Fibroblast of lung (primary cell): ENCODE measurements around the gene CFAP299. TPM values are rescaled to one million over a fixed set of nuclear protein-coding genes. Genes with fewer than 3 reads are reported as not detected.

Experiments used
- DNase-seq, 2 donors: peaks; one replicate each; pipeline versions ENCODE4 v3.0.0 to v3.0.0-alpha.2; 2010; ENCODE audit warnings: low read depth in 2 of 2
- H2AFZ ChIP-seq: 2 replicates; pipeline ENCODE4 v1.5.1; 2012; ENCODE audit warnings: low read length, control low read depth, inconsistent platforms
- H3K27ac ChIP-seq: 2 replicates; pipeline ENCODE4 v1.5.1; 2011; ENCODE audit warnings: low read length, control low read depth; ENCODE audit not compliant: insufficient read depth
- H3K27me3 ChIP-seq: 2 replicates; pipeline ENCODE4 v1.5.1; 2011; ENCODE audit warnings: mild to moderate bottlenecking, low read length; ENCODE audit not compliant: control insufficient read depth, insufficient read depth
- H3K36me3 ChIP-seq: 2 replicates; pipeline ENCODE4 v1.5.1; 2011; ENCODE audit warnings: low read length; ENCODE audit not compliant: control insufficient read depth, insufficient read depth
- H3K4me1 ChIP-seq: 2 replicates; pipeline ENCODE4 v1.5.1; 2011; ENCODE audit warnings: low read length; ENCODE audit not compliant: control insufficient read depth, insufficient read depth; ENCODE audit errors: extremely low read depth
- H3K4me2 ChIP-seq: 2 replicates; pipeline ENCODE4 v1.5.1; 2011; ENCODE audit warnings: low read length, control low read depth; ENCODE audit not compliant: insufficient read depth; ENCODE audit errors: extremely low read depth
- H3K4me3 ChIP-seq, 4 experiments: fragments of 200-600 bp in 1 of 4; sonication (generic) in 1 of 4; replicated peaks in 1 of 4; 2 replicates each; pipeline ENCODE4 v1.5.1; 2011 to 2016; ENCODE audit warnings: low read length in 4 of 4, low read depth in 3 of 4, mild to moderate bottlenecking in 3 of 4, control low read depth in 2 of 4, inconsistent platforms in 1 of 4, mixed read lengths in 1 of 4; ENCODE audit not compliant: insufficient read depth in 1 of 4; ENCODE audit errors: control extremely low read depth in 1 of 4
- H3K79me2 ChIP-seq: 2 replicates; pipeline ENCODE4 v1.5.1; 2012; ENCODE audit warnings: mild to moderate bottlenecking, low read length, inconsistent platforms; ENCODE audit not compliant: control insufficient read depth, insufficient read depth
- H3K9ac ChIP-seq: 2 replicates; pipeline ENCODE4 v1.5.1; 2011; ENCODE audit warnings: mild to moderate bottlenecking, low read length, control low read depth; ENCODE audit not compliant: insufficient read depth
- H3K9me3 ChIP-seq: 2 replicates; pipeline ENCODE4 v1.5.1; 2012; ENCODE audit warnings: low read depth, low read length; ENCODE audit not compliant: control insufficient read depth, insufficient read depth
- H4K20me1 ChIP-seq: 2 replicates; pipeline ENCODE4 v1.5.1; 2011; ENCODE audit warnings: low read length; ENCODE audit not compliant: control insufficient read depth, insufficient read depth; ENCODE audit errors: extremely low read depth
- EZH2 ChIP-seq: IDR thresholded peaks from 2 replicates; pipeline ENCODE4 v1.5.1; 2012; ENCODE audit warnings: low read length, control low read depth, mild to moderate bottlenecking; ENCODE audit errors: missing control alignments
- polyA plus RNA-seq, 2 donors: library from polyadenylated mRNA; depleted of rRNA in 1 of 2; stranded (reverse) in 1 of 2; unstranded in 1 of 2; fragments of >200 nt; gene quantifications; 2 replicates each; pipeline ENCODE4 v1.2.1, GENCODE V29; 2011 to 2012; ENCODE audit warnings: missing spikeins in 1 of 2
- total RNA-seq: library from RNA; depleted of rRNA; stranded (reverse); fragments of >200 nt; gene quantifications from 2 replicates; pipeline ENCODE4 v1.2.1, GENCODE V29; 2014
- TF ChIP-seq, protein P1 (sequence below), 2 donors: IDR thresholded peaks in 1 of 2; conservative IDR thresholded peaks in 1 of 2; 1 replicate in 1 of 2; 2 replicates in 1 of 2; pipeline ENCODE4 v1.5.1; 2011 to 2012; ENCODE audit warnings: low read length in 2 of 2, control low read depth in 1 of 2, inconsistent platforms in 1 of 2, low read depth in 1 of 2, mild to moderate bottlenecking in 1 of 2

Gene CFAP299
- total and polyA plus RNA-seq, 2 donors (not counting 1 experiment from before 2014, with no cell fraction given) = 0.79 to 16.2 TPM

DNA sequence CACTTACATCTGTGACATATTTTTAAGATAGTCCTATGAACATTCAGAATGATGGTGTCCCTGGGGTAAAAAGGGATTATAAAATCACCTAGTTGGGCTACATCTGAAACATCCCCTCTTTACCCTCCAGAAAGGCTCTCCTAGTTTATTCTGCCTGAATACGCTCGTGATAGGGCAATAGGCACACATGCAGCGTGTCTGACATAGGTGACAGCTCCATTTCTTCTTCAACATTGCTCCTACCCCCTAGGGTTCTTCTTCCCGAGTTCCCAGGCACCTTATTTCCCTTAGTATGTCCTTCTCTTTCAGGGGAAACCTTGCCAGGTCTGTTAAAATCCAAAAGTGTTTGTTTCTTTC, 27.1 kb upstream of the CFAP299 start:
- Histone ChIP-seq H3K4me3 (no peak overlapping the region), H2AFZ (peak overlapping the region; percentile 19), H3K79me2 (no peaks in the 10 kb centered on the region), H4K20me1 (no peaks in the 10 kb centered on the region), H3K4me2 (peak overlapping the region; percentile 65), H3K27me3 (no peaks in the 10 kb centered on the region), H3K9me3 (no peaks in the 10 kb centered on the region), H3K4me1 (peaks cover 25% of the 10 kb centered on the region), H3K9ac (no peak overlapping the region), H3K27ac (peak overlapping the region; percentile 52), H3K36me3 (no peaks in the 10 kb centered on the region)
- DNase-seq = no peak
- TF ChIP-seq, protein P1, sequence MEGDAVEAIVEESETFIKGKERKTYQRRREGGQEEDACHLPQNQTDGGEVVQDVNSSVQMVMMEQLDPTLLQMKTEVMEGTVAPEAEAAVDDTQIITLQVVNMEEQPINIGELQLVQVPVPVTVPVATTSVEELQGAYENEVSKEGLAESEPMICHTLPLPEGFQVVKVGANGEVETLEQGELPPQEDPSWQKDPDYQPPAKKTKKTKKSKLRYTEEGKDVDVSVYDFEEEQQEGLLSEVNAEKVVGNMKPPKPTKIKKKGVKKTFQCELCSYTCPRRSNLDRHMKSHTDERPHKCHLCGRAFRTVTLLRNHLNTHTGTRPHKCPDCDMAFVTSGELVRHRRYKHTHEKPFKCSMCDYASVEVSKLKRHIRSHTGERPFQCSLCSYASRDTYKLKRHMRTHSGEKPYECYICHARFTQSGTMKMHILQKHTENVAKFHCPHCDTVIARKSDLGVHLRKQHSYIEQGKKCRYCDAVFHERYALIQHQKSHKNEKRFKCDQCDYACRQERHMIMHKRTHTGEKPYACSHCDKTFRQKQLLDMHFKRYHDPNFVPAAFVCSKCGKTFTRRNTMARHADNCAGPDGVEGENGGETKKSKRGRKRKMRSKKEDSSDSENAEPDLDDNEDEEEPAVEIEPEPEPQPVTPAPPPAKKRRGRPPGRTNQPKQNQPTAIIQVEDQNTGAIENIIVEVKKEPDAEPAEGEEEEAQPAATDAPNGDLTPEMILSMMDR (conservative IDR thresholded peaks at IDR 0.05 in 1 of 2, IDR thresholded peaks at IDR 0.05 in 1 of 2; ENCODE audit: low read depth in 1 of 2, low read length in 2 of 2) = no peak
- TF ChIP-seq EZH2 = no peak

DNA sequence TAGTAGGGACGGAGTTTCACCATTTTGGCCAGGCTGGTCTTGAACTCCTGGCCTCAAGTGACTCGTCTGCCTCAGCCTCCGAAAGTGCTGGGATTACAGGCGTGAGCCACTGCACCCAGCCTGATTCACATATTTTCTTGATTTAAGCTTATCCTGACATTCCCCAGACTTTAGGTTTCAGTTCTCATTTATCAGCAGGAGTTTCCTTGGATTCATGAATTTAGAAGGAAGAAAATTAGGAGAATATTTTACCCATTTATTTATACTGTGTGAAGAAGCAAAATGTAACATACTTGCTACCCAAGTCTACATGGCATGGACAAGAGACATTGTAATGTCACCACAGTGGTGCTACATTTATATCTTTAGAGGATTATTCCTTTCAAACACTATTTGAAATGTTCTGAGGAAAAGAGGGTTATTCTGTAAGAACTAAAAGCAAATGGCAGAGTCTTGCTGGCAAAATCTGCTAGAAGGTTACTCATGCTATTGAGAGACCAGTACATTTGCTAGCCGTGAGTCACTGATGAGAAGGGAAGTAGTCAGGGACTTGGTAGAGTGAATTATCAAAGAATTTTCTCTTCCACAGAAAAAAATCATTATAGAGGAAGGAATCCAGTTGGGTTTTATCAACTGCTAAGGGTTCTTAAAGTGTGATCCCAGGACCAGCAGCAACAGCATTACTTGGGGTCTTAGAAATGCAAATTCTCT, 26.1 kb upstream of the CFAP299 start:
- H3K36me3 ChIP-seq = no peaks in the 10 kb centered on the region
- H3K4me1 ChIP-seq = peaks cover 25% of the 10 kb centered on the region

DNA sequence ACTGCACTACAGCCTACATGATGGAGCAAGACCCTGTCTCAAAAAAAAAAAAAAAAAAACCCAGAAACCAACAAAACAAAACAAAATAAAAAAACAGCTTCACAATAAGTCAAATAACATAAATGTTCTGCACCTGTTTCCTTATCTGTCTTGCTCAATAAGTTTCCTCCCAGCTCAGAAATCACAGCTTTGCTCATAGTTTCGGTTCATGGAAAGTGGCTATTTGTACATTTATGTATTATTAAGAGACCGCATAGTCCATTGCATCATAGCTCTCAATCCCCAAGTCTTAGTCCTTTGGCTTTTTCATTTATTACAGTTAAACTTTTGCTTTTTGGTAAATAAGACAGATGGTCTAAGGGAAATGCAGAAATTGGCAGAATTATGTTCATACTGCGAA, 24.4 kb upstream of the CFAP299 start:
- TF ChIP-seq EZH2 = no peak
- TF ChIP-seq, protein P1 (conservative IDR thresholded peaks at IDR 0.05 in 1 of 2, IDR thresholded peaks at IDR 0.05 in 1 of 2; ENCODE audit: low read depth in 1 of 2, low read length in 2 of 2) = no peak

More for the DNA sequence above, 26.1 kb upstream of the CFAP299 start:
- H3K27ac ChIP-seq = peak overlapping the region; percentile 52
- no peak overlapping the region for H3K4me3 ChIP-seq
- H3K9me3 ChIP-seq = no peaks in the 10 kb centered on the region
- H4K20me1 ChIP-seq = no peaks in the 10 kb centered on the region
- DNase-seq = peak; percentile 89 to 97
- H3K4me2 ChIP-seq = peak overlapping the region; percentile 27
- no peaks in the 10 kb centered on the region for H3K27me3 ChIP-seq
- TF ChIP-seq EZH2 = no peak
- TF ChIP-seq, protein P1 (conservative IDR thresholded peaks at IDR 0.05 in 1 of 2, IDR thresholded peaks at IDR 0.05 in 1 of 2; ENCODE audit: low read depth in 1 of 2, low read length in 2 of 2) = no peak
- no peak overlapping the region for H3K9ac ChIP-seq
- no peak overlapping the region for H2AFZ ChIP-seq
- H3K79me2 ChIP-seq = no peaks in the 10 kb centered on the region

More for the DNA sequence above, 24.4 kb upstream of the CFAP299 start:
- Histone ChIP-seq H3K9me3 (no peaks in the 10 kb centered on the region), H3K79me2 (no peaks in the 10 kb centered on the region), H4K20me1 (no peaks in the 10 kb centered on the region), H3K27ac (no peak overlapping the region), H2AFZ (no peak overlapping the region), H3K27me3 (no peaks in the 10 kb centered on the region), H3K4me3 (no peak overlapping the region), H3K4me1 (peaks cover 21% of the 10 kb centered on the region), H3K9ac (no peak overlapping the region), H3K4me2 (no peak overlapping the region), H3K36me3 (no peaks in the 10 kb centered on the region)
- no peak for DNase-seq
